Measurements from ENCODE around the gene GUCD1.

DNA sequence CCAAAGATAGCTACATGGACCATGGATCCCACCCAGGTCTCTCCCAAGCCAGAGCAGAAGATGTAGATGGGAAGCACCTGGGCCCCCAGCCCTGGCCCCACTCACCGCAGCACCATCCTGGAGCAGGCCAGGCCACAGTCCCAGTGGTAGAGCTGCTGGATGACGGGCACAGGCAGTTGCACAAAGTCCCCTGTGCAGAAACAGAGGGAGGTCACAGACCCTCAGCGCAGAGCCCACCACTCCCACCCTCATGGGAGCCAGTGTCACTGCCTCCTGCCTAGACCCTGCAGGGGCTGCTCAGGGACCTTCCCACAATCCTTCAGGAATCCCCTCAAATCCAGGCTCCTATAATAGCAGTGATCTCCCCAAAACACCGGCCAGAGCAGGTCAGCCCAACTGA, 6.1 kb downstream of the GUCD1 start:
- TF ChIP-seq, protein P1, sequence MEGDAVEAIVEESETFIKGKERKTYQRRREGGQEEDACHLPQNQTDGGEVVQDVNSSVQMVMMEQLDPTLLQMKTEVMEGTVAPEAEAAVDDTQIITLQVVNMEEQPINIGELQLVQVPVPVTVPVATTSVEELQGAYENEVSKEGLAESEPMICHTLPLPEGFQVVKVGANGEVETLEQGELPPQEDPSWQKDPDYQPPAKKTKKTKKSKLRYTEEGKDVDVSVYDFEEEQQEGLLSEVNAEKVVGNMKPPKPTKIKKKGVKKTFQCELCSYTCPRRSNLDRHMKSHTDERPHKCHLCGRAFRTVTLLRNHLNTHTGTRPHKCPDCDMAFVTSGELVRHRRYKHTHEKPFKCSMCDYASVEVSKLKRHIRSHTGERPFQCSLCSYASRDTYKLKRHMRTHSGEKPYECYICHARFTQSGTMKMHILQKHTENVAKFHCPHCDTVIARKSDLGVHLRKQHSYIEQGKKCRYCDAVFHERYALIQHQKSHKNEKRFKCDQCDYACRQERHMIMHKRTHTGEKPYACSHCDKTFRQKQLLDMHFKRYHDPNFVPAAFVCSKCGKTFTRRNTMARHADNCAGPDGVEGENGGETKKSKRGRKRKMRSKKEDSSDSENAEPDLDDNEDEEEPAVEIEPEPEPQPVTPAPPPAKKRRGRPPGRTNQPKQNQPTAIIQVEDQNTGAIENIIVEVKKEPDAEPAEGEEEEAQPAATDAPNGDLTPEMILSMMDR (IDR thresholded peaks at IDR 0.05; ENCODE audit: insufficient read depth, low read length, poor library complexity, severe bottlenecking): no peak
- TF ChIP-seq EZH2phosphoT487 (conservative IDR thresholded peaks at IDR 0.05; ENCODE audit: low read length): no peak

Data from SU-DHL-6 (cell line).